ENCODE measurements around the gene EOGT.

EOGT gene

GRCh38 chr3:69051756-69052471 lies 38.4 kb upstream of the EOGT start, which contains the start of gene TMF1:
Gene TMF1 (minus strand): TSS chr3:69052333. CDS start chr3:69052086, 247 bp downstream.
- Histone ChIP-seq H3K4me3 (ENCODE audit: low read length) (peak within 1 kb of the TSS; percentile 95), H2BK5ac (ENCODE audit: low read length) (peak within 1 kb of the TSS; percentile 17), H3K27ac (ENCODE audit: low read depth, low read length) (peak within 1 kb of the TSS; percentile 47), H4K5ac (ENCODE audit: low read length) (peak within 1 kb of the TSS; percentile 50), H2BK120ac (ENCODE audit: low read depth, low read length) (no peak within 1 kb of the TSS), H3K36me3 (ENCODE audit: control insufficient read depth, insufficient read depth, low read length) (no peaks in the 10 kb centered on the region), H3K27me3 (ENCODE audit: insufficient read depth, low read length, poor library complexity) (no peaks in the 10 kb centered on the region), H3K56ac (ENCODE audit: low read length) (peak within 1 kb of the TSS; percentile 98), H2AK5ac (ENCODE audit: low read length) (peak within 1 kb of the TSS; percentile 11), H3K79me1 (ENCODE audit: low read length) (peaks cover 8% of the 10 kb centered on the region), H3K18ac (ENCODE audit: low read length) (no peak within 1 kb of the TSS), H2BK15ac (replicated peaks; ENCODE audit: low read depth) (no peak within 1 kb of the TSS), H3K4me1 (ENCODE audit: control insufficient read depth, low read depth, low read length) (no peaks in the 10 kb centered on the region), H4K8ac (ENCODE audit: low read depth, low read length) (no peak within 1 kb of the TSS), H3K9ac (ENCODE audit: low read length) (peak within 1 kb of the TSS; percentile 98), H3K79me2 (ENCODE audit: control insufficient read depth, insufficient read depth, low read length) (peaks cover 14% of the 10 kb centered on the region), H3K23ac (ENCODE audit: low read length) (peak within 1 kb of the TSS; percentile 52), H3K4me2 (ENCODE audit: low read length) (peak within 1 kb of the TSS; percentile 98), H3K4ac (ENCODE audit: low read depth, low read length) (no peak within 1 kb of the TSS)
- peak; percentile 100 for DNase-seq
- WGBS (ENCODE audit: extremely low coverage, insufficient coverage, low lambda C conversion rate) = no CpG with 5 or more reads among the region's 45 CpGs

GRCh38 chr3:69048990-69049389 lies 35.5 kb upstream of the EOGT start:
- Histone ChIP-seq H4K8ac (ENCODE audit: low read depth, low read length) (no peak overlapping the region), H3K27me3 (ENCODE audit: insufficient read depth, low read length, poor library complexity) (no peaks in the 10 kb centered on the region), H3K23ac (ENCODE audit: low read length) (no peak overlapping the region), H3K4me3 (ENCODE audit: low read length) (no peak overlapping the region), H3K4me1 (ENCODE audit: control insufficient read depth, low read depth, low read length) (no peaks in the 10 kb centered on the region), H3K36me3 (ENCODE audit: control insufficient read depth, insufficient read depth, low read length) (no peaks in the 10 kb centered on the region), H3K9ac (ENCODE audit: low read length) (no peak overlapping the region), H3K27ac (ENCODE audit: low read depth, low read length) (no peak overlapping the region), H3K56ac (ENCODE audit: low read length) (no peak overlapping the region), H4K5ac (ENCODE audit: low read length) (no peak overlapping the region), H2BK5ac (ENCODE audit: low read length) (no peak overlapping the region), H3K18ac (ENCODE audit: low read length) (no peak overlapping the region), H3K4ac (ENCODE audit: low read depth, low read length) (no peak overlapping the region), H2BK15ac (replicated peaks; ENCODE audit: low read depth) (no peak overlapping the region), H3K79me1 (ENCODE audit: low read length) (peaks cover 8% of the 10 kb centered on the region), H2BK120ac (ENCODE audit: low read depth, low read length) (no peak overlapping the region), H3K79me2 (ENCODE audit: control insufficient read depth, insufficient read depth, low read length) (peaks cover 14% of the 10 kb centered on the region), H2AK5ac (ENCODE audit: low read length) (no peak overlapping the region), H3K4me2 (ENCODE audit: low read length) (no peak overlapping the region)
- WGBS (ENCODE audit: extremely low coverage, insufficient coverage, low lambda C conversion rate) = no CpG with 5 or more reads among the region's 2 CpGs
- no peak for DNase-seq

- no peak overlapping the region for H4K5ac ChIP-seq (ENCODE audit: low read length)
- H3K9ac ChIP-seq (ENCODE audit: low read length) = no peak overlapping the region
- no CpG with 5 or more reads among the region's 2 CpGs for WGBS (ENCODE audit: extremely low coverage, insufficient coverage, low lambda C conversion rate)
Measured at GRCh38 chr3:69044608-69045007, 31.1 kb upstream of the EOGT start.

GRCh38 chr3:69033470-69033869 lies 20.0 kb upstream of the EOGT start:
- Histone ChIP-seq H3K4me1 (ENCODE audit: control insufficient read depth, low read depth, low read length) (no peaks in the 10 kb centered on the region), H3K27ac (ENCODE audit: low read depth, low read length) (no peak overlapping the region), H3K79me1 (ENCODE audit: low read length) (no peaks in the 10 kb centered on the region), H3K56ac (ENCODE audit: low read length) (no peak overlapping the region), H3K4ac (ENCODE audit: low read depth, low read length) (no peak overlapping the region), H3K36me3 (ENCODE audit: control insufficient read depth, insufficient read depth, low read length) (no peaks in the 10 kb centered on the region), H2AK5ac (ENCODE audit: low read length) (no peak overlapping the region), H3K23ac (ENCODE audit: low read length) (no peak overlapping the region), H4K8ac (ENCODE audit: low read depth, low read length) (no peak overlapping the region), H2BK120ac (ENCODE audit: low read depth, low read length) (no peak overlapping the region), H3K18ac (ENCODE audit: low read length) (no peak overlapping the region), H3K4me2 (ENCODE audit: low read length) (no peak overlapping the region), H3K27me3 (ENCODE audit: insufficient read depth, low read length, poor library complexity) (no peaks in the 10 kb centered on the region), H3K4me3 (ENCODE audit: low read length) (no peak overlapping the region), H2BK15ac (replicated peaks; ENCODE audit: low read depth) (no peak overlapping the region), H3K79me2 (ENCODE audit: control insufficient read depth, insufficient read depth, low read length) (no peaks in the 10 kb centered on the region), H4K5ac (ENCODE audit: low read length) (no peak overlapping the region), H2BK5ac (ENCODE audit: low read length) (no peak overlapping the region), H3K9ac (ENCODE audit: low read length) (no peak overlapping the region)
- no CpG with 5 or more reads among the region's 7 CpGs for WGBS (ENCODE audit: extremely low coverage, insufficient coverage, low lambda C conversion rate)
- DNase-seq = no peak

More at GRCh38 chr3:69044608-69045007, 31.1 kb upstream of the EOGT start:
- no peaks in the 10 kb centered on the region for H3K4me1 ChIP-seq (ENCODE audit: control insufficient read depth, low read depth, low read length)
- no peak overlapping the region for H3K27ac ChIP-seq (ENCODE audit: low read depth, low read length)
- no peak overlapping the region for H2BK120ac ChIP-seq (ENCODE audit: low read depth, low read length)
- peaks cover 3% of the 10 kb centered on the region for H3K79me2 ChIP-seq (ENCODE audit: control insufficient read depth, insufficient read depth, low read length)
- no peak overlapping the region for H3K56ac ChIP-seq (ENCODE audit: low read length)
- H4K8ac ChIP-seq (ENCODE audit: low read depth, low read length) = no peak overlapping the region
- H3K4me2 ChIP-seq (ENCODE audit: low read length) = no peak overlapping the region
- no peak overlapping the region for H2AK5ac ChIP-seq (ENCODE audit: low read length)
- no peak overlapping the region for H3K4me3 ChIP-seq (ENCODE audit: low read length)
- no peak overlapping the region for H3K18ac ChIP-seq (ENCODE audit: low read length)
- H3K27me3 ChIP-seq (ENCODE audit: insufficient read depth, low read length, poor library complexity) = no peaks in the 10 kb centered on the region
- H3K4ac ChIP-seq (ENCODE audit: low read depth, low read length) = no peak overlapping the region
- no peak overlapping the region for H3K23ac ChIP-seq (ENCODE audit: low read length)
- DNase-seq = no peak
- no peaks in the 10 kb centered on the region for H3K36me3 ChIP-seq (ENCODE audit: control insufficient read depth, insufficient read depth, low read length)
- H2BK15ac ChIP-seq (replicated peaks; ENCODE audit: low read depth) = no peak overlapping the region
- no peak overlapping the region for H2BK5ac ChIP-seq (ENCODE audit: low read length)
- peaks cover 1% of the 10 kb centered on the region for H3K79me1 ChIP-seq (ENCODE audit: low read length)

- no peak overlapping the region for H3K27ac ChIP-seq (ENCODE audit: low read depth, low read length)
- H2BK5ac ChIP-seq (ENCODE audit: low read length) = no peak overlapping the region
- no peak overlapping the region for H4K5ac ChIP-seq (ENCODE audit: low read length)
- no peaks in the 10 kb centered on the region for H3K4me1 ChIP-seq (ENCODE audit: control insufficient read depth, low read depth, low read length)
- no peak overlapping the region for H3K56ac ChIP-seq (ENCODE audit: low read length)
- H2AK5ac ChIP-seq (ENCODE audit: low read length) = no peak overlapping the region
- no peak overlapping the region for H3K4me3 ChIP-seq (ENCODE audit: low read length)
- no peak overlapping the region for H3K4me2 ChIP-seq (ENCODE audit: low read length)
- no peak overlapping the region for H3K23ac ChIP-seq (ENCODE audit: low read length)
- H3K27me3 ChIP-seq (ENCODE audit: insufficient read depth, low read length, poor library complexity) = no peaks in the 10 kb centered on the region
- no peaks in the 10 kb centered on the region for H3K79me2 ChIP-seq (ENCODE audit: control insufficient read depth, insufficient read depth, low read length)
- DNase-seq = no peak
- WGBS (ENCODE audit: extremely low coverage, insufficient coverage, low lambda C conversion rate) = no CpG with 5 or more reads among the region's 9 CpGs
- H2BK15ac ChIP-seq (replicated peaks; ENCODE audit: low read depth) = no peak overlapping the region
- no peak overlapping the region for H3K4ac ChIP-seq (ENCODE audit: low read depth, low read length)
- no peak overlapping the region for H4K8ac ChIP-seq (ENCODE audit: low read depth, low read length)
- no peak overlapping the region for H3K9ac ChIP-seq (ENCODE audit: low read length)
- H3K79me1 ChIP-seq (ENCODE audit: low read length) = no peaks in the 10 kb centered on the region
- no peaks in the 10 kb centered on the region for H3K36me3 ChIP-seq (ENCODE audit: control insufficient read depth, insufficient read depth, low read length)
- no peak overlapping the region for H2BK120ac ChIP-seq (ENCODE audit: low read depth, low read length)
- H3K18ac ChIP-seq (ENCODE audit: low read length) = no peak overlapping the region
Measured at GRCh38 chr3:69032737-69033136, 19.3 kb upstream of the EOGT start.

GRCh38 chr3:69032142-69032541 lies 18.7 kb upstream of the EOGT start:
- no peak overlapping the region for H3K56ac ChIP-seq (ENCODE audit: low read length)
- no peak for DNase-seq
- no peak overlapping the region for H4K5ac ChIP-seq (ENCODE audit: low read length)
- H3K4me2 ChIP-seq (ENCODE audit: low read length) = no peak overlapping the region
- H4K8ac ChIP-seq (ENCODE audit: low read depth, low read length) = no peak overlapping the region
- no peak overlapping the region for H3K23ac ChIP-seq (ENCODE audit: low read length)
- H3K27ac ChIP-seq (ENCODE audit: low read depth, low read length) = no peak overlapping the region
- H3K4me1 ChIP-seq (ENCODE audit: control insufficient read depth, low read depth, low read length) = no peaks in the 10 kb centered on the region
- WGBS (ENCODE audit: extremely low coverage, insufficient coverage, low lambda C conversion rate) = no CpG with 5 or more reads among the region's 2 CpGs
- no peak overlapping the region for H3K4ac ChIP-seq (ENCODE audit: low read depth, low read length)
- H2BK5ac ChIP-seq (ENCODE audit: low read length) = no peak overlapping the region
- no peaks in the 10 kb centered on the region for H3K27me3 ChIP-seq (ENCODE audit: insufficient read depth, low read length, poor library complexity)
- no peaks in the 10 kb centered on the region for H3K79me2 ChIP-seq (ENCODE audit: control insufficient read depth, insufficient read depth, low read length)
- H3K79me1 ChIP-seq (ENCODE audit: low read length) = no peaks in the 10 kb centered on the region
- no peaks in the 10 kb centered on the region for H3K36me3 ChIP-seq (ENCODE audit: control insufficient read depth, insufficient read depth, low read length)
- H2BK120ac ChIP-seq (ENCODE audit: low read depth, low read length) = no peak overlapping the region
- H2AK5ac ChIP-seq (ENCODE audit: low read length) = no peak overlapping the region
- H2BK15ac ChIP-seq (replicated peaks; ENCODE audit: low read depth) = no peak overlapping the region
- no peak overlapping the region for H3K9ac ChIP-seq (ENCODE audit: low read length)
- no peak overlapping the region for H3K18ac ChIP-seq (ENCODE audit: low read length)
- H3K4me3 ChIP-seq (ENCODE audit: low read length) = no peak overlapping the region

Measured in mesendoderm (in vitro differentiated cells).